ENCODE measurements around the gene VTA1.

DNA sequence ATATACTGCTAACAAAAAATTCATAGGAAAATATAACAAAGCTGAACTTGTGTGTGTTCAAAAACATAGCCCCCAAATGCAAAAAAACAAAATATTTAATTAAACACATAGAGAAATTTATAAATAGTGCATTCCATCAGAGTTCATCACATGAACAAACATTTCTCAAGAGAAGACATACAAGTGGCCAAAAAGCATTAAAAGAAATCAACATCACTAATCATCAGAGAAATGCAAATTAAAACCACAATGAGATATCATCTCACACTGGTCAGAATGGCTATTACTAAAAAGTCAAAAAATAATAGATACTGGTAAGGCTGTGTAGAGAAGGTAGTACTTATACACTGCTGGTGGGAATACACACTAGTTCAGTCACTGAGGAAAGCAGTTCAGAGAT, 115.2 kb downstream of the VTA1 start:
- TF ChIP-seq, protein P1, sequence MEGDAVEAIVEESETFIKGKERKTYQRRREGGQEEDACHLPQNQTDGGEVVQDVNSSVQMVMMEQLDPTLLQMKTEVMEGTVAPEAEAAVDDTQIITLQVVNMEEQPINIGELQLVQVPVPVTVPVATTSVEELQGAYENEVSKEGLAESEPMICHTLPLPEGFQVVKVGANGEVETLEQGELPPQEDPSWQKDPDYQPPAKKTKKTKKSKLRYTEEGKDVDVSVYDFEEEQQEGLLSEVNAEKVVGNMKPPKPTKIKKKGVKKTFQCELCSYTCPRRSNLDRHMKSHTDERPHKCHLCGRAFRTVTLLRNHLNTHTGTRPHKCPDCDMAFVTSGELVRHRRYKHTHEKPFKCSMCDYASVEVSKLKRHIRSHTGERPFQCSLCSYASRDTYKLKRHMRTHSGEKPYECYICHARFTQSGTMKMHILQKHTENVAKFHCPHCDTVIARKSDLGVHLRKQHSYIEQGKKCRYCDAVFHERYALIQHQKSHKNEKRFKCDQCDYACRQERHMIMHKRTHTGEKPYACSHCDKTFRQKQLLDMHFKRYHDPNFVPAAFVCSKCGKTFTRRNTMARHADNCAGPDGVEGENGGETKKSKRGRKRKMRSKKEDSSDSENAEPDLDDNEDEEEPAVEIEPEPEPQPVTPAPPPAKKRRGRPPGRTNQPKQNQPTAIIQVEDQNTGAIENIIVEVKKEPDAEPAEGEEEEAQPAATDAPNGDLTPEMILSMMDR (IDR thresholded peaks at IDR 0.05; ENCODE audit: low read depth, low read length, missing input control) = no peak
- TF ChIP-seq, protein P2, sequence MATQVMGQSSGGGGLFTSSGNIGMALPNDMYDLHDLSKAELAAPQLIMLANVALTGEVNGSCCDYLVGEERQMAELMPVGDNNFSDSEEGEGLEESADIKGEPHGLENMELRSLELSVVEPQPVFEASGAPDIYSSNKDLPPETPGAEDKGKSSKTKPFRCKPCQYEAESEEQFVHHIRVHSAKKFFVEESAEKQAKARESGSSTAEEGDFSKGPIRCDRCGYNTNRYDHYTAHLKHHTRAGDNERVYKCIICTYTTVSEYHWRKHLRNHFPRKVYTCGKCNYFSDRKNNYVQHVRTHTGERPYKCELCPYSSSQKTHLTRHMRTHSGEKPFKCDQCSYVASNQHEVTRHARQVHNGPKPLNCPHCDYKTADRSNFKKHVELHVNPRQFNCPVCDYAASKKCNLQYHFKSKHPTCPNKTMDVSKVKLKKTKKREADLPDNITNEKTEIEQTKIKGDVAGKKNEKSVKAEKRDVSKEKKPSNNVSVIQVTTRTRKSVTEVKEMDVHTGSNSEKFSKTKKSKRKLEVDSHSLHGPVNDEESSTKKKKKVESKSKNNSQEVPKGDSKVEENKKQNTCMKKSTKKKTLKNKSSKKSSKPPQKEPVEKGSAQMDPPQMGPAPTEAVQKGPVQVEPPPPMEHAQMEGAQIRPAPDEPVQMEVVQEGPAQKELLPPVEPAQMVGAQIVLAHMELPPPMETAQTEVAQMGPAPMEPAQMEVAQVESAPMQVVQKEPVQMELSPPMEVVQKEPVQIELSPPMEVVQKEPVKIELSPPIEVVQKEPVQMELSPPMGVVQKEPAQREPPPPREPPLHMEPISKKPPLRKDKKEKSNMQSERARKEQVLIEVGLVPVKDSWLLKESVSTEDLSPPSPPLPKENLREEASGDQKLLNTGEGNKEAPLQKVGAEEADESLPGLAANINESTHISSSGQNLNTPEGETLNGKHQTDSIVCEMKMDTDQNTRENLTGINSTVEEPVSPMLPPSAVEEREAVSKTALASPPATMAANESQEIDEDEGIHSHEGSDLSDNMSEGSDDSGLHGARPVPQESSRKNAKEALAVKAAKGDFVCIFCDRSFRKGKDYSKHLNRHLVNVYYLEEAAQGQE (IDR thresholded peaks at IDR 0.05) = no peak
- TF ChIP-seq, protein P3, sequence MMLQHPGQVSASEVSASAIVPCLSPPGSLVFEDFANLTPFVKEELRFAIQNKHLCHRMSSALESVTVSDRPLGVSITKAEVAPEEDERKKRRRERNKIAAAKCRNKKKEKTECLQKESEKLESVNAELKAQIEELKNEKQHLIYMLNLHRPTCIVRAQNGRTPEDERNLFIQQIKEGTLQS (IDR thresholded peaks at IDR 0.05) = no peak
- TF ChIP-seq, protein P4, sequence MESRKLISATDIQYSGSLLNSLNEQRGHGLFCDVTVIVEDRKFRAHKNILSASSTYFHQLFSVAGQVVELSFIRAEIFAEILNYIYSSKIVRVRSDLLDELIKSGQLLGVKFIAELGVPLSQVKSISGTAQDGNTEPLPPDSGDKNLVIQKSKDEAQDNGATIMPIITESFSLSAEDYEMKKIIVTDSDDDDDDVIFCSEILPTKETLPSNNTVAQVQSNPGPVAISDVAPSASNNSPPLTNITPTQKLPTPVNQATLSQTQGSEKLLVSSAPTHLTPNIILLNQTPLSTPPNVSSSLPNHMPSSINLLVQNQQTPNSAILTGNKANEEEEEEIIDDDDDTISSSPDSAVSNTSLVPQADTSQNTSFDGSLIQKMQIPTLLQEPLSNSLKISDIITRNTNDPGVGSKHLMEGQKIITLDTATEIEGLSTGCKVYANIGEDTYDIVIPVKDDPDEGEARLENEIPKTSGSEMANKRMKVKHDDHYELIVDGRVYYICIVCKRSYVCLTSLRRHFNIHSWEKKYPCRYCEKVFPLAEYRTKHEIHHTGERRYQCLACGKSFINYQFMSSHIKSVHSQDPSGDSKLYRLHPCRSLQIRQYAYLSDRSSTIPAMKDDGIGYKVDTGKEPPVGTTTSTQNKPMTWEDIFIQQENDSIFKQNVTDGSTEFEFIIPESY (IDR thresholded peaks at IDR 0.05) = no peak
- TF ChIP-seq FOXA2 (IDR thresholded peaks at IDR 0.05) (no peak), SP1 (IDR thresholded peaks at IDR 0.05) (no peak), JUND (IDR thresholded peaks at IDR 0.05) (no peak)
- TF ChIP-seq, protein P5, sequence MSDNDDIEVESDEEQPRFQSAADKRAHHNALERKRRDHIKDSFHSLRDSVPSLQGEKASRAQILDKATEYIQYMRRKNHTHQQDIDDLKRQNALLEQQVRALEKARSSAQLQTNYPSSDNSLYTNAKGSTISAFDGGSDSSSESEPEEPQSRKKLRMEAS (IDR thresholded peaks at IDR 0.05) = no peak
